MCF 10A (cell line): ENCODE results near the gene RHBDL1. TPM values are rescaled to one million over a fixed set of nuclear protein-coding genes. Genes with fewer than 3 reads are reported as not detected.

ENCODE experiments used
- BruUV-seq: library from RNA; stranded (reverse); fragments of 400-500 nt; replicated peaks from 2 replicates; lab custom pipeline; 2021; lab: Mats Ljungman, UMichigan
- CTCF ChIA-PET: fragments of 300-600 bp; sonication (Branson Sonifier 250); formaldehyde crosslinking; extraction: SDS; loops from one replicate; lab custom pipeline; 2021; ENCODE audit warnings: antibody characterized with exemption, inconsistent platforms; lab: Yijun Ruan, JAX
- POLR2A ChIA-PET: fragments of 300-600, 350-650 bp; sonication (Branson Sonifier 250); formaldehyde crosslinking; extraction: SDS; loops from one replicate; lab custom pipeline; 2020; ENCODE audit warnings: antibody characterized with exemption, inconsistent platforms; lab: Yijun Ruan, JAX
- DNase-seq: peaks from one replicate; pipeline ENCODE4 v3.0.0-alpha.2; 2018; ENCODE audit not compliant: unreplicated experiment
- H3K27ac Mint-ChIP-seq: one replicate; pipeline ENCODE4 v1.8.0; 2022; ENCODE audit warnings: mild to moderate bottlenecking, low read depth, mixed read lengths; ENCODE audit not compliant: unreplicated experiment
- H3K27me3 Mint-ChIP-seq: one replicate; pipeline ENCODE4 v1.8.0; 2022; ENCODE audit warnings: mixed read lengths; ENCODE audit not compliant: insufficient read depth, unreplicated experiment
- H3K36me3 Mint-ChIP-seq: one replicate; pipeline ENCODE4 v1.8.0; 2022; ENCODE audit warnings: mild to moderate bottlenecking, moderate library complexity, mixed read lengths; ENCODE audit not compliant: insufficient read depth, unreplicated experiment
- H3K4me1 Mint-ChIP-seq: one replicate; pipeline ENCODE4 v1.8.0; 2022; ENCODE audit warnings: mixed read lengths; ENCODE audit not compliant: insufficient read depth, unreplicated experiment
- H3K4me3 Mint-ChIP-seq: one replicate; pipeline ENCODE4 v1.8.0; 2022; ENCODE audit warnings: mild to moderate bottlenecking, moderate library complexity, mixed read lengths; ENCODE audit not compliant: unreplicated experiment
- H3K9me3 Mint-ChIP-seq: one replicate; pipeline ENCODE4 v1.8.0; 2022; ENCODE audit warnings: mixed read lengths; ENCODE audit not compliant: unreplicated experiment
- CTCF ChIP-seq: fragments of 200-600 bp; IDR thresholded peaks from one replicate; pipeline ENCODE4 v1.8.0; 2022; ENCODE audit warnings: antibody characterized with exemption, mild to moderate bottlenecking; ENCODE audit not compliant: unreplicated experiment
- intact Hi-C: fragments of 100-400 bp; cut with micrococcal nuclease; formaldehyde crosslinking; loops from 2 replicates; pipeline ENCODE4 v1.14.1; 2022
- total RNA-seq: library from RNA; stranded (reverse); gene quantifications from 2 replicates; pipeline ENCODE4 v1.2.3, GENCODE V29; 2022

RHBDL1 gene
- total RNA-seq, 1 experiment from 2014 or later = 3.0 TPM

GRCh38 chr16:629833-630248 is 45.6 kb upstream of the RHBDL1 start:
- H3K4me3 Mint-ChIP-seq = no peak overlapping the region
- POLR2A ChIA-PET = interaction anchor here (4.7 kb wide), 1 partner anchor 38 kb away, joined by 53 read pairs; the partner anchor contains the start of gene RAB40C

GRCh38 chr16:630249-630814 is 45.1 kb upstream of the RHBDL1 start:
- no TSS peak for BruUV-seq
- H3K36me3 Mint-ChIP-seq = peaks cover 26% of the 10 kb centered on the region
- no peaks in the 10 kb centered on the region for H3K9me3 Mint-ChIP-seq
- H3K4me3 Mint-ChIP-seq = no peak overlapping the region
- H3K27me3 Mint-ChIP-seq = no peaks in the 10 kb centered on the region
- no peak overlapping the region for H3K27ac Mint-ChIP-seq
- ChIA-PET POLR2A (interaction anchor here (1.0 to 4.7 kb wide), 2 partner anchors 9 to 38 kb away, joined by 3 to 53 read pairs; partner anchors contain the start of gene RAB40C), CTCF (no interaction called here)
- TF ChIP-seq CTCF = no peak
- no peak for DNase-seq
- intact Hi-C loops = no loop called here
- peaks cover 23% of the 10 kb centered on the region for H3K4me1 Mint-ChIP-seq

More at GRCh38 chr16:629833-630248, 45.6 kb upstream of the RHBDL1 start:
- TF ChIP-seq CTCF = no peak
- H3K9me3 Mint-ChIP-seq = no peaks in the 10 kb centered on the region
- intact Hi-C loops = no loop called here
- H3K36me3 Mint-ChIP-seq = peaks cover 26% of the 10 kb centered on the region
- peaks cover 23% of the 10 kb centered on the region for H3K4me1 Mint-ChIP-seq
- CTCF ChIA-PET = no interaction called here
- no TSS peak for BruUV-seq
- no peaks in the 10 kb centered on the region for H3K27me3 Mint-ChIP-seq
- no peak for DNase-seq
- no peak overlapping the region for H3K27ac Mint-ChIP-seq

GRCh38 chr16:630815-631405 is 44.6 kb upstream of the RHBDL1 start, which contains the start of gene WFIKKN1:
Gene WFIKKN1, plus strand, starts transcription at chr16:630985. Its CDS starts 269 bp downstream, at chr16:631254.
- peak within 1 kb of the TSS; percentile 10 for H3K4me3 Mint-ChIP-seq
- H3K27ac Mint-ChIP-seq = no peak within 1 kb of the TSS

More at GRCh38 chr16:630815-631405, 44.6 kb upstream of the RHBDL1 start, which contains the start of gene WFIKKN1:
- no peak for TF ChIP-seq CTCF
- intact Hi-C loops = no loop called here
- peak; percentile 45 for DNase-seq
- ChIA-PET CTCF (interaction anchor here (0.6 kb wide), 1 partner anchor 20 kb away, joined by 3 read pairs; no protein-coding TSS in a partner anchor), POLR2A (interaction anchor here (1.0 kb wide), 1 partner anchor 9 kb away, joined by 3 read pairs; no protein-coding TSS in a partner anchor)
- no TSS peak for BruUV-seq
- Mint-ChIP-seq H3K9me3 (no peaks in the 10 kb centered on the region), H3K36me3 (peaks cover 26% of the 10 kb centered on the region), H3K27me3 (no peaks in the 10 kb centered on the region), H3K4me1 (peaks cover 23% of the 10 kb centered on the region)
